HG02884 (cell line): ENCODE results near the gene PCOLCE2.

Source experiments
- ATAC-seq: cut with Tn5 transposase; IDR thresholded peaks from one replicate; pipeline ENCODE4 v1.9.1; 2021; ENCODE audit warnings: mild to moderate bottlenecking, moderate library complexity; ENCODE audit not compliant: unreplicated experiment

Gene PCOLCE2

GRCh38 chr3:142888481-142889211 lies at the start of gene PCOLCE2:
TSS of gene PCOLCE2 (minus strand) at chr3:142889083. CDS start at chr3:142888896, 187 bp downstream.
- no peak for ATAC-seq

GRCh38 chr3:142935963-142936362 lies 47.1 kb upstream of the PCOLCE2 start:
- ATAC-seq: no peak

GRCh38 chr3:142934887-142935269 lies 46.0 kb upstream of the PCOLCE2 start:
- ATAC-seq: no peak

GRCh38 chr3:142934128-142934886 lies 45.4 kb upstream of the PCOLCE2 start:
- no peak for ATAC-seq

- peak; percentile 86 for ATAC-seq
Observed at GRCh38 chr3:142931222-142931621, 42.3 kb upstream of the PCOLCE2 start.

GRCh38 chr3:142930463-142930862 lies 41.6 kb upstream of the PCOLCE2 start:
- no peak for ATAC-seq

- no peak for ATAC-seq
Observed at GRCh38 chr3:142929890-142930289, 41.0 kb upstream of the PCOLCE2 start.

- ATAC-seq: peak; percentile 62
Observed at GRCh38 chr3:142929109-142929508, 40.2 kb upstream of the PCOLCE2 start.

GRCh38 chr3:142926368-142926944 lies 37.6 kb upstream of the PCOLCE2 start:
- ATAC-seq: no peak

- no peak for ATAC-seq
Observed at GRCh38 chr3:142925140-142925539, 36.3 kb upstream of the PCOLCE2 start.

- no peak for ATAC-seq
Observed at GRCh38 chr3:142923694-142924093, 34.8 kb upstream of the PCOLCE2 start.

- ATAC-seq: no peak
Observed at GRCh38 chr3:142916605-142917004, 27.7 kb upstream of the PCOLCE2 start.

GRCh38 chr3:142915636-142916035 lies 26.8 kb upstream of the PCOLCE2 start:
- no peak for ATAC-seq

GRCh38 chr3:142914286-142914811 lies 25.5 kb upstream of the PCOLCE2 start:
- ATAC-seq: no peak

- ATAC-seq: no peak
Observed at GRCh38 chr3:142913432-142913831, 24.5 kb upstream of the PCOLCE2 start.

GRCh38 chr3:142912402-142913172 lies 23.7 kb upstream of the PCOLCE2 start:
- no peak for ATAC-seq

- no peak for ATAC-seq
Observed at GRCh38 chr3:142910280-142910679, 21.4 kb upstream of the PCOLCE2 start.

GRCh38 chr3:142909282-142909681 lies 20.4 kb upstream of the PCOLCE2 start:
- ATAC-seq: no peak

GRCh38 chr3:142907996-142908395 lies 19.1 kb upstream of the PCOLCE2 start:
- ATAC-seq: no peak

- no peak for ATAC-seq
Observed at GRCh38 chr3:142904639-142905436, 16.0 kb upstream of the PCOLCE2 start.
